HG03025 (cell line): ENCODE measurements around the gene PHLDB3.

Source experiments
- ATAC-seq: cut with Tn5 transposase; IDR thresholded peaks from one replicate; pipeline ENCODE4 v1.9.1; 2021; ENCODE audit warnings: mild to moderate bottlenecking, moderate library complexity; ENCODE audit not compliant: unreplicated experiment, low FRiP score

The PHLDB3 gene

DNA sequence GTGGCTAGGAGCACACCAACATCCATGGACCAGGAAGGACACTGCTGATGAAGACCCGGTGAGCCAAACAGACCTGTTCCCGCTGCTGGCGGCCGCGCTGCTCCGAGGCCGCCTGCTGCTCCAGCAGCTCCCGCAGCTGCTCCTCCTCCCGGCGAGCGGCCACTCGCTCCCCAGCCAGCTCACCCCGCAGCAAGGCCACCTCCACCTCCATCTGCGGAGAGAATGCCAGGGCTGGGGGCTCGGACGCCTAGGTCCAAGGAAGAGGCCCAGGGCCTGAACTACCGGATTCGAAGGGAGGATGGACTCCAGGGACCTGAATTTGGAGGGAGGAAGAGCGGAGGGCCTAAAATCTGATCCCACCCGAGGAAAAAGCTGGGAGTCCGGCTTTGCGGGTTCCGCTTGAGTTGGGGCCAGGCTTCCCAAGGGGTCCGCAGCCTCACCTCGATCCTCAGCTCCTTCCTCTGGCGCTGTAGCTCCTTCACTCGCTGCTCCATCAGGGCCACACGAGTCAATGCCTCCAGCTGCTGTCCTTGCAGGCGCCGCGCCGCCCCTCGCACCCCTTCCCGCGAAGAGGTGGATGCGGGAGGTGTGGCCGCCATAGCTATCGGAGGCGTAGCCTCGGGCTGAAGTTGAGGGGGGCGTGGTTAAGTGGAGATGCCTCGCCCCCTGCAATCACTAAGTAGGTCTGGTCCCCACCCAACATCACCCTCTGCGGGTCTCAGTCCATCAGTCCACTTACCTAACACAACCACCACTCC, 2.7 kb downstream of the PHLDB3 start:
- ATAC-seq, result no peak

DNA sequence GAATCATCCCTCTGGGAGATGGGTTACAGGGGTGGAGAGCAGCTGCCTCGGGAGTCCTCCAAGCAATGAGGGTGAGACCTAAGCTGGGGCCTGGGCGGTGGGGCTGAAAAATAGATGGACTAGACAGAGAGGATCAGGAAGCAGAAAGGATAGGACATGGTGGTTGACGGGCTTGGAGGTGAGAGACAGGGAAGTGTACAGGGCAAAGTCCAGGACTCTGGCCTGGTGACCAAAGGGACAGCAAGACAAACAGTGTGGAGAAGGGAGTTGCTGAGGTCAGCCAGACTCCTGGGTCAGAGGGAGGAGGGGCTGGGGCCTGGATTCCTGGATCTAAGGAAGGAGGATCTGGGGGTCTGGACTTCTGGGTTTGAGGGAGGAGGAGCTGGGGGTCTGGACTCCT, 5.5 kb downstream of the PHLDB3 start:
- no peak for ATAC-seq

DNA sequence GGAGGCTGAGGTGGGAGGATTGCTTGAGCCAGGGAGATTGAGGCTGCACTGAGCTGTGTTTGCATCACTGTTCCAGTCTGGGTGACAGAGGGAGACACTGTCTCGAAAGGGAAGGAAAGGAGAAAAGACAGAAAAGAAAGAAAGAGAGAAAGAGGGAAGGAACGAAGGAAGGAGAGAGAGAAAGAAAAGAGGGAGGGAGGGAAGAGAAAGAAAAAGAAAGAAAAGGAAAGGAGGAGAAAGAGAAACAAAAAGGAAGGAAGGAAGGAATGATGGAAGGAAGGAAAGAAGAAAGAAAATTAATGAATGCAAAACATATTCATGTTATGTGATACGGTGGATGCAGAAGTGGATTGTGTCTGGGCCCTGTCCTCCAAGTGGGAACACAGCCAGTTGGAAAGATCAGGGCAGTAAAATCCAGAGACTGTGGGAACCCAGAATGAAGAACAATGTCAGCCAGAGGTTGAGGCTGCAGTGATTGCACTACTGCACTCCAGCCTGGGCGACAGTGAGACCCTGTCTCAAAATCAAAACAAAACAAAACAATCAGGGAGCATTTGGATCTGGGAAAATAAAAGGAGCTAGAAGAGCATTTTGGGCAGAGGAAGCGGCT, 6.2 kb downstream of the PHLDB3 start:
- no peak for ATAC-seq

DNA sequence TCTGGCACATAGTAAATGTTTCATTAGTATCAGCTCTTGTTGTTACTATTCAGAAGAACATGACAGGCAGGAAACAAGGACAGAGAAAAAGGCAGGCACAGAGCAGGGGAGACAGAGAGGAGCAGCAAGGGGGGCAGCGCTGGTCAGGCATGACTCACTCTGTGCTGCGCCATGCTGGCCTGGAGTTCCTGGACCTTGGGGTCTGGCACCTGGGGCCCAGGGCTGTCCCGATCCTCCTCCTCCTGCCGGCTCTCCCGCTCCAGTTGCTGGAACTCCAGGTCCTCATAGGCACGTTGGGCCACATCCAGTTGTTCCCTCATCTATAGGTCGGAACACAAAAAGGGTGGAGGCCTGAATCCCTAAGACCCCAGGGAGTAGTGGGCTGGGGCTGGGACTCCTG, 7.6 kb downstream of the PHLDB3 start:
- ATAC-seq, result no peak

DNA sequence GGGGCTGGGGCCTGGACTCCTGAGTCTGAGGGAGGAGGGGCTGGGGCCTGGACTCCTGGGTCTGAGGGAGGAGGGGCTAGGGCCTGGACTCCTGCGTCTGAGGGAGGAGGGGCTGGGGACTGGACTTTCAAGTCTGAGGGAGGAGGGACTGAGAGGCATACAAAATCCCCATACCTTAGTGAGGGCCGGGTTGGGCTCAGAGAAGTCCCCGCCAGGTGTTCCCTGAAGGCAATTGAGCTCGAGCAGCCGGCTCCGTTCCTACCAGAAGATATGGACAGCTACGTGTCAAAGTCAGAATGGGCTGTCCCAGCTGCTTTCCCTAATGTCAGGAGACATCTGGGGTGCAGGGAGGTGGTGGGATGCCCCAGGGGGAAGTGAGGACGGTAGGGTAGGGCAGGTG, 9.5 kb downstream of the PHLDB3 start:
- ATAC-seq, result no peak

DNA sequence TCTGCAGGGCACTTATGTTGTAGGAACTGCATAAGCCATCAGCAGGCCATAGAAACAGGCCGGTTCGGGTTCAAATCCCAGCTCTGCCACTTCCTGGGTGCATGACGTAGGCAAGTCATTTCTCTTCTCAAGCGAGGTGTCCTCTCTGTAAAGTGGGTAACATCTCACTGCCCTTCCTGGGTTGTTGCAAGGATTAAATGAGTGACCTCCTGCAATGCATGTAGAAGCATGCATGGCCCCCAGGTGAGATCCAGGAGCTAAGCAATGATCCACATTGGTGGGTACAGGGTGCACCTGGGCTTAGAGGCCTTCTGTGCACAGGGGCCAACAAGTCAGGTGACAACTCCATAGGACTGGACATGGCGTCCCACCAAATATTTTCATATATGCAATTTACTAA, 13.8 kb downstream of the PHLDB3 start:
- no peak for ATAC-seq

DNA sequence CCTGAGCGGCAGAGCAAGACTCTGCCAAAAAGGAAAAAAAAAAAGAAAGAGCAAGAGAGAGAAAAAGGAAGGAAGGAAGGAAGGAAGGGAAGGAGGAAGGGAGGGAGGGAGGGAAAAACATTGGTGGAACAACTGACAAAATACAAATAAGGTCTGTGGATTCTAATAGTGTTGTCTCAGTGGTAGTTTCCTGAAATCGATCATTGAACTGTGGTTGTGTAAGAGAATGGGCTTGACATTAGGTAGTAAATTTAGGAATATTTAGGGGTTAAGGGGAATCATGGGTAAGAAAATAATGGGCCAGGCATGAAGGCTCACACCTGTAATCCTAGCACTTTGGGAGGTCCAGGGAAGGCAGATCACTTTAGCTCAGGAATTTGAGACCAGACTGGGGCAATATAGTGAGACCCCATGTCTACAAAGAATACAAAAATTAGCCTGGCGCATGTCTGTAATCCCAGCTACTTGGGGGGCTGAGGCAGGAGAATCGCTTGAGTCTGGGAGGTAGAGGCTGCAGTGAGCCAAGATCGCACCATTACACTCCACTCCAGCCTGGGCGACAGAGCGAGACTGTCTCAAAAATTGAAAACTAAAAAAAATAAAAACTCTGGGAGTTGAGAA, 14.5 kb downstream of the PHLDB3 start:
- ATAC-seq, result no peak

DNA sequence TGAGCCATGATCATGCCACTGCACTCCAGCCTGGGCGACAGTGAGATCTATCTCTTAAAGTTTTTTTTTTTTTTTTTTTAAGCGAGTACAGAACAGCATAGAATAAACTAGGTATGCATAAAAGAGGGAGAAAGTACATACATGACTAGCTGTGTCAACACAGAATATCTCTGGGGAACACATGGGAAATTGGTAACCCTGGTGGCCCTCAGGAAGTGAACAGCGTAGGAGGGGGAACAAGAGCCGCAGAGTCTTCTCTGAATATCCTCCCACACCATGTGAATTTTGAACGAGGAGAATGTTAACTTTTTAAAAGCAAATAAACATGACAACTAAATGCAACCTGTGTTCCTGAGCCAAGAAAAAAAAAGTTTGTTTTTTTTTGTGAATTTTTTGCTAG, 15.2 kb downstream of the PHLDB3 start:
- ATAC-seq, result no peak

DNA sequence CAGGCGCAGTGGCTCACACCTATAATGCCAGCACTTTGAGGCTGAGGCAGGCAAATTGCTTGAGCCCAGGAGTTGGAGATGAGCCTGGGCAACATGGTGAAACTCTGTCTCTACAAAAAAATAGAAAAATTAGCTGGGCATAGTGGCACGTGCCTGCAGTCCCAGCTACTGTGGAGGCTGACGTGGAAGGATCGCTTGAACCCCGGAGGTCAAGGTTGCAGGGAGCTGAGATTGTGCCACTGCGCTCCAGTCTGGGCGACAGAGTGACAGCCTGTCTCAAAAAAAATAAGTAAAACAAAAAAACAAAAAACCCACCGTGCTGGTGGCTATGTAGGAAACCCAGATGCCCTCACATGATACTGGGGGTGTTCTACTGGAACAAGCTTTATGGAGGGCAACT, 16.4 kb downstream of the PHLDB3 start:
- no peak for ATAC-seq

DNA sequence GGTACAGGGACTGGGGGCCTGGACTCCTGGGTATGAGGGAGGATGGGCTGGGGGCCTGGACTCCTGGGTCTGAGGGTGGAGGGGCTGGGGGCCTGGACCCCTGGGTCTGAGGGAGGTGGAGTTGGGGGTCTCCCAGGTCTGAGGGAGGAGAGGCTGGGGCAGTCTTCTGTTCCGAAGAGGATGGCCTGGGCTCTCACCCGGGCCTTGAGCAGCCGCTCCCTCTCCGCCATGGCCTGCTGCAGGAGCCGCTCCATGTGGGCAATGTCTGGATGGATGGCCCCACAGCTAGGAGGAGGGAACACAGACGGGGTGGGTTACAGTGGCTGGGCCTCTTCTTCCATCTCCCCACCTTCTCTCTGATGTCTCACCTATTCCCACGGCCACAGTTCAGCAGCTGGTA, 18.1 kb downstream of the PHLDB3 start:
- no peak for ATAC-seq

DNA sequence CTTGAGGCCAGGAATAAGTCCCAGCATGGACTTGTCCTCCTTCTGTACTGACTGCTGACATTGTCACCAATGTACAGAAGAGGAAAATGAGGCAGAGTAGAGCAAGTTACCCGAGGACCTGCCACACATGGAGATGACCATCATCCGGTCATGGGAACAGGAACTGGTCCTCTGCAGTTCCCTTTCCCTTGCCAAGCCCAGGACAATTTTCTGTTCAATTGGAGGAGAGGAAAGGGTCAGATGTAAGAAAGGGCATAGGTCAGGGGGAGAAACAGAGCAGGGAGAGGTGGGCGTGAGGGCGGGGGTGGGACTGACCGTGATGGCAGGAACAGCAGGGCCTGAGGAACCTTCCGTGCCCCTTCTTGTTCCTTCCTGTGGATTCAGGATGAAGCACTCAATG, 18.6 kb downstream of the PHLDB3 start:
- ATAC-seq, result no peak

DNA sequence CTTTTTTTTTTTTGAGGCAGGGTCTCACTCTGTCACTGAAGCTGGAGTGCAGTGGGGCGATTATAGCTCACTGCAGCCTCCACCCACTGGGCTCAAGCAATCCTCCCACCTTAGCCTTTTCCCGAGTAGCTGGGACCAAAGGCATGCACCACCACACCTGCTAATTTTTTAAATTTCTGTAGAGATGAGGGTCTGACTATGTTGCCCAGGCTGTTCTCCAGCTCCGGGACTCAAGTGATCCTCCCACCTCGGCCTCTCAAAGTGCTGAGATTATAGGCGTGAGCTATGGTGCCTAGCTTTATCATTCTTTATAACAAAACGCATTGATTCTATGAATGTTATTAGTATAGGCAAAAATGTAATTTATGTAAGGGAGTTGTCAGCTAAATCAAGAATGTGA, 21.3 kb downstream of the PHLDB3 start:
- ATAC-seq, result no peak

DNA sequence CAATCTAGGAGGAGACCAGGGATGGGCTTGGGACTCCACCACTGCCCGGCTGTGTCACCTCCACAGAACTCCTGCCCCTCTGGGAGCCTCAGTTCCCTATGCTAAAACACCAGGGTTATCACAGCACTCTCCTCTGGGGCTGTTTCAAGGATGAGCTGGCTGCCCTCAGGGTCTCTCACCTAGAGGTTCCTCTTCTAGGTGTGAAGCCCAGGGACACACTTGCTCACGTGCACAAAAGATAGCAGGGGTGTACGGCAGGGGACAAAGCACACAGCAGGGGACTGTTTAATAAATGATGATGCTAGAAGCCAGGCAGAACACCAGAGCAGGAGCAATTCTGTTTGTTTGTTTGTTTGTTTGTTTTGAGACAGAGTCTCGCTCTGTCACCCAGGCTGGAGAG, 22.4 kb downstream of the PHLDB3 start:
- no peak for ATAC-seq

DNA sequence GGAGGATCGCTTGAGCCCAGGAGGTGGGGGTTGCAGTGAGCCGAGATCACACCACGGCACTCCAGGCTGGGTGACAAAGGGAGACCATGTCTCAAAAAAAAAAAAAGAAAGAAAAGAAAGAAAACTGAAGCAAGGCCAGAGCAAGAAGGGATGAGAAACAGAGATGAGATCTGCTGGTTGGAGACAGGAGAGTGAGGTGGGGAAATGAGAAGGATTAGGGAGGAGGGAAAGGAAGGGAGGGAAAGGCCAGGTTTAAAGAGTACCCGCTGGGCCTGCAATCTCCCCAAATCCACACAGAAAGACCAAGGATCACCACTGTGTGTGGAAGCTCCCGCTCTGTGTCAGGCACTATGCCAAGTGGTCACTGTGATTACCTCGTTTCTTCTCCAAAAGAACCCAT, 22.8 kb downstream of the PHLDB3 start:
- no peak for ATAC-seq

DNA sequence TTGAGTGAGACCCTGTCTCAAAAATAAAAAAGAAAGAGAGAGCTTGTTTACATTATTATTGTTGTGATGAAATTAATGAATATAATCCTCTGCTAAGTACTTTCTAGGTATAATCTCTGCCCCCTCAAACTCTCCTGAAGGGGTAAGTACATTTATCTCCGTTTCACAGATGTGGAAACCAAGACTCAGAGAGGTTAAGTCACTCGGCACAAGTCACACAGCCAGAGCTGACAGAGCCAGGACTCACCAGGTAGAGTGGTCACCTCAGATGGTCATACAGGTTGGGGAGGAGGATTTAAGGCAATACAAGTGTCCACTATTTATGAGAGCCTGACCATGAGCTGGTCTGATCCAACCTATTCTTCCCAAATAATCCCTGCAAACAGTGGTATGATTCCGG, 24.0 kb downstream of the PHLDB3 start:
- no peak for ATAC-seq

DNA sequence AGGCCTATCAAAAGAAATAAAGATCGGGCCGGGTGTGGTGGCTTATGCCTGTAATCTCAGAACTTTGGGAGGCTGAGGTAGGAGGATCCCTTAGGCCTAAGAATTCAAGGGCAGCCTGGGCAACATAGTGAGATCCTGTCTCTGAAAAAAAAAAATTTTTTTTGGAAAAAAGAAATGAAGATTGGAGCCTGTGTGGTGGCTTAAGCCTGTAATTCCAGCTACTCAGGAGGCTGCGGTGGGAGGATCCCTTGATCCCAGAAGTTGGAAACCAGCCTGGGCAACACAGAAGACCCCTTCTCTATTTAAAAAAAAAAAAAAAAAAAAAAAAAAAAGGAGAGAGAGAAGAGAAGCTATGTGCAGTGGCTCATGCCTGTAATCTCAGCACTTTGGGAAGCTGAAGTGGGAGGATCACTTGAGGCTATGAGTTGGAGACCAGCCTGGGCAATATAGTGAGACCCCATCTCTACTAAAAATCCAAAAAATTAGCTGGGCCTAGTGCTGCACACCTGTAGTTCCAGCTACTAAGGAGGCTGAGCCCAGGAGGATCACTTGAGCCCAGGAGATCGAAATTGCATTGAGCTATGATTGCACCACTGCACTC, 24.5 kb downstream of the PHLDB3 start:
- ATAC-seq, result no peak

DNA sequence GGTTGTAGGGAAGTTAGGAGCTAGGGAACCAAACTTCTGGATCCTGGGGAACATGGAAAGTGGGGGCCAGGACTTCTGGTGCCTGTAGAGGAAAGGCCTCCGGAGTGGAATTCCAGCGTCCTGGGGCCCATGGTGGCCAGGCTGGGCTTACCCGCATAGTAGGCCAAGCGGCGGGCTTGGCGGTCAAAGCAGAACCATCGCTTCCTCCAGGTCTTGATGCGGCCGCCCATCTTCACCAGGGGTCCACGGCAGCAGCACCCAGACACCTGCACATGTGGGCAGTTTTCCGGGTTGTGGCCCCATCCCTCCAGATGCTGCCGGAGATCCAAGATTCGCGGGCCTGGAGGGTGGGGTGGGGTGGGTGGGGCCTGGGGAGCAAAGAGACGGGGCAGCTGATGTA, 25.3 kb downstream of the PHLDB3 start:
- no peak for ATAC-seq

DNA sequence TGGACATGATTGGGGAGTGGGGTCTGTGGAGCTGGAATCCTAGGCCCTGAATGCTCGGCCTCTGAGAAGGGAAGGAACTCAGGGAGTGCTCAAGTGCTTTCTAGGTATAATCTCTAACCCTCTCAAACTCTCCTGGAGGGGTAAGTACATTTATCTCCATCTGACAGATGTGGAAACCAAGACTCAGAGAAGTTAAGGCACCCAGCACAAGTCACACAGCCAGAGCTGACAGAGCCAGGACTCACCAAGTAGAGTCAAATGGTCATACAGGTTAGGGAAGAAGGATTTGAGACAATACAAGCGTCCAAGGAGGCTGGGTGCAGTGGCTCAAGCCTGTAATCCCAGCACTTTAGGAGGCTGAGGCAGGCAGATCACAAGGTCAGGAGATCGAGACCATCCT, 26.2 kb downstream of the PHLDB3 start:
- ATAC-seq, result no peak

DNA sequence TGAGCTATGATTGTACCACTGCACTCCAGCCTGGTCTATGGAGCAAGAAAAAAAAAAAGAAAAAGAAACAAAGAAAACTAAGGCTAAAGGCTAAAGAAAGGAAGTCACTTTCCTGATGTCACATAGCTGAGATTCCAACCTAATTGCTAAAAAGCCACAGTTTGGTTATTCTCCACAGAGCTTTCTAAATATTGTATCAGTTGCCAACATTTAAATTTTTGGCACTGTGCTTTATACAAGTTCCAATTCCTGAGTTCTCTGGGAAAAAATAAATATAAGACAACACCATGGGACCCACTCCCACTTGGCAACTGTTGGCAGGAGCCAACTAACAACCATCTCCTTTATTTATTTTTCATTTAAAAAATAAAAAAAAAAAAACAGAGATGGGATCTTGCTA, 27.9 kb downstream of the PHLDB3 start:
- ATAC-seq, result no peak

DNA sequence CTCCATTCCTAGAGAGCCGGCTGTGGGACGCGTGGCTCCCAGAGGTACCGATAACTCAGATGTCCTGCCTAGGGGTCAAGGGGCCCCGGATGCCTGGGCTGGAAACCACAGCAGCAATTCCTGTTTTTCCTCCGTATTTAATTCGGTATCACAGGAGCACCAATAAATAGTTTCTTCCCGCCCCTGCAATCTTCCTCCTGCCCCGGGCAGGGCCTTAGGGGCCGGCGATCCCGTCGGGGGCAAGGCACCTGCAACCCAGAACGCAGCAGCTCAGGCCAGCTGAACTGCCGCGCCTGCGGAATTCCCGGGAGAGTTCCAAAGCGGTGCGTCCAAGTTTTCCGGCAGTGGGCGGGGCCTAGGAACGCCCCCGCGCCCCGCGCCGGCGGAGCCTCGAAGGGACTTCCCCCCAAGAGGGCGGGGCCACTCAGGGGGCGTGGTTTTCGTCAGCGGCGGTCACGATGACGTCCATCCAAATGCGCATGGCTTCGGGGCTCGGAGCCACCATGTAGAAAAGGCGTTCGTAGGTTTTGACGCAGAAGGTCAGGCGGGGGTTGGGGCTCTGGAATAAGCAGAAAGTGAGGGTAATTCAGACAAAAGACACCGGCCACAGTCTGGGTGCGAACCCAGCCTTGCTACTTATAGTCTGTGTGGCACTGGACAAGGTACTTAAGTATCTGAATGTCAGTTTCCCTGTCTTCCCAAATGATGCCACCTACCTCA, 29.4 kb downstream of the PHLDB3 start:
- no peak for ATAC-seq

DNA sequence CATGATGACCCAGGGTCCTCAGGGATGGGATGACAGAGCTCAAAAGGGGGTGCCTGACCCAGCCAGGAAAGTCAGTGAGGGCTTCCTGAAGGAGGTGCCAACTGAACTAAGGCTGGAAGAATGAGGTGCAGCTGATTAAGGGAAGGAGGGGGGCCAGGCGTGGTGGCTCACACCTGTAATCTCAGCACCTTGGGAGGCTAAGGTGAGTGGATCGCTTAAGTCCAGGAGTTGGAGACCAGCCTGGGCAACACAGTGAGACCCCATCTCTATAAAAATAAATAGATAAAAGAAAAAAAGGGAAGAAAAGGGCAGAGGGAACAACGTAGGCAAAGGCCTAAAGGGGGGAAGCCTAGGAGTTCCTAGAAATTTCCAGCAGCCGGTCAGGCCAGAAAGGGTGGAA, 30.1 kb downstream of the PHLDB3 start:
- no peak for ATAC-seq
